ENCODE results near the gene MYO1B.

Gene MYO1B

DNA sequence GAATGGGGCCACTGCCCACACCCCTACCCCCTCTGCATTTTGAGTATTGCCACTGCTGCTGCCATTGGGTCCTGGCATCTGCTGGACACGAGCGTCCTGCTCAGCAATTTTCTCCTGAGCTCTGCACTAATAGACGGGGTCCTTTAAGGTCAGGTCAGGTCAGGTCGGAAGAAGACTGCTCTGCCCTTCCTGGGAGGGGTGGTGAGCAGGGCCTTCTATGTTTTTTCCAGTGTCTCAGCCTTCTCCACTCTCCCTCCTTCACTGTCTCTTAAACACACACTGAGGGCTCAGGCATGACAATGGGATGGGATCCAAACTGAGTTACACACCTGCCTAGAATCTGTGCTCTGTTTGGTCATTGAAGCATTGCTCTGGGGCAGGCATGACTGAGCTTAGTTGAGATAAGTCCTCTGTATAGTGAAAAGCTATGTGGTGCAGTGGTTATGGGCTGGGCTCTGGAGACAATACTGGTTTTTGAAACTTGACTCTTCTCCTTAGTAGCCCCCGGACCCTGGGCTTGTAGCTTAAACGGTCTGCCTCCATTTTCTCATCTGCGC, 10.6 kb downstream of the MYO1B start:
- TF ChIP-seq, protein P1, sequence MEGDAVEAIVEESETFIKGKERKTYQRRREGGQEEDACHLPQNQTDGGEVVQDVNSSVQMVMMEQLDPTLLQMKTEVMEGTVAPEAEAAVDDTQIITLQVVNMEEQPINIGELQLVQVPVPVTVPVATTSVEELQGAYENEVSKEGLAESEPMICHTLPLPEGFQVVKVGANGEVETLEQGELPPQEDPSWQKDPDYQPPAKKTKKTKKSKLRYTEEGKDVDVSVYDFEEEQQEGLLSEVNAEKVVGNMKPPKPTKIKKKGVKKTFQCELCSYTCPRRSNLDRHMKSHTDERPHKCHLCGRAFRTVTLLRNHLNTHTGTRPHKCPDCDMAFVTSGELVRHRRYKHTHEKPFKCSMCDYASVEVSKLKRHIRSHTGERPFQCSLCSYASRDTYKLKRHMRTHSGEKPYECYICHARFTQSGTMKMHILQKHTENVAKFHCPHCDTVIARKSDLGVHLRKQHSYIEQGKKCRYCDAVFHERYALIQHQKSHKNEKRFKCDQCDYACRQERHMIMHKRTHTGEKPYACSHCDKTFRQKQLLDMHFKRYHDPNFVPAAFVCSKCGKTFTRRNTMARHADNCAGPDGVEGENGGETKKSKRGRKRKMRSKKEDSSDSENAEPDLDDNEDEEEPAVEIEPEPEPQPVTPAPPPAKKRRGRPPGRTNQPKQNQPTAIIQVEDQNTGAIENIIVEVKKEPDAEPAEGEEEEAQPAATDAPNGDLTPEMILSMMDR (IDR thresholded peaks at IDR 0.05; ENCODE audit: low read depth, low read length): no peak
- no peak for DNase-seq (ENCODE audit: extremely low read depth, low read depth)

DNA sequence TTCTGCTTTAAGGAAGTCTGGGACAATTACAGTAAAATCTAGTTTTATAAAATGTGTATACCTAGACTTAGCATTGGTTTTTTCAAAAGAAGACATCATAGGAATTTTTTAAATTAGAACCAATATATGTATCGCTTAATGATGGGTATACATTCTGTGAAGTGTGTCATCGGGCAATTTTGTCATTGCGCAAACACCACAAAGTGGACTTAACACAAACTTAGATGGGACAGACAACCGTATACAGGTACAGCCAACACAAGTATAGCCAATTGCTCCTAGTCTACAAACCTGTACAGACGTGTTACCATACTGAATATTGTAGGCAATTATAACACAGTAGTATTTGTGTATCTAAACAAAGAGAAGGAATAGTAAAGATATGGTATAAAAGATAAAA, 12.7 kb downstream of the MYO1B start:
- DNase-seq (ENCODE audit: extremely low read depth, low read depth): no peak
- TF ChIP-seq, protein P1 (IDR thresholded peaks at IDR 0.05; ENCODE audit: low read depth, low read length): no peak

- TF ChIP-seq, protein P1 (IDR thresholded peaks at IDR 0.05; ENCODE audit: low read depth, low read length): no peak
- DNase-seq (ENCODE audit: extremely low read depth, low read depth): no peak
These were observed 13.8 kb downstream of the MYO1B start for GRCh38 chr2:191258996-191259395.

GRCh38 chr2:191262436-191262835, 17.2 kb downstream of the MYO1B start:
- no peak for DNase-seq (ENCODE audit: extremely low read depth, low read depth)
- TF ChIP-seq, protein P1 (IDR thresholded peaks at IDR 0.05; ENCODE audit: low read depth, low read length): no peak

GRCh38 chr2:191263050-191263449, 17.8 kb downstream of the MYO1B start:
- TF ChIP-seq, protein P1 (IDR thresholded peaks at IDR 0.05; ENCODE audit: low read depth, low read length): no peak
- no peak for DNase-seq (ENCODE audit: extremely low read depth, low read depth)

DNA sequence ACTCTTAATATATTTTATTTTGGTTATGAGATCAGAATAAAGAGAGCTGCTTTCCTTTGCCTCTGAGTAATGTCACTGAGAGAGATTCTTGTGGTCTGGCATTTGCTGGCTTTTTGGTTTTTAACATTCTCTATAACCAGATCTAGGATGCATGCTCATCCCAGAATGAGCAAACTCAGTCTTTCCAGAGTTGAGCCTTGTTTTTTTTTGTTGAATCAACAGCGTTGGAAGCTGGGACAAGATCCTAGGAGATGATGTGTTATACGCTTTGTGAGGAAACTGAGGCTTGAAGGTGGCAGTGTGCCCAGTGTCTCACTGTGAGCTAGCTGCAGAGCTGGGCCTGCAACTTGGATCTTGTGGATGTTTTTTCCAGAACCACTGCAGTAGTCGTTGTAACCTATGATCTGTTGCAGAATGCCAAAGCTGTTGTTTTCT, 19.5 kb downstream of the MYO1B start:
- no peak for DNase-seq (ENCODE audit: extremely low read depth, low read depth)
- TF ChIP-seq, protein P1 (IDR thresholded peaks at IDR 0.05; ENCODE audit: low read depth, low read length): no peak

DNA sequence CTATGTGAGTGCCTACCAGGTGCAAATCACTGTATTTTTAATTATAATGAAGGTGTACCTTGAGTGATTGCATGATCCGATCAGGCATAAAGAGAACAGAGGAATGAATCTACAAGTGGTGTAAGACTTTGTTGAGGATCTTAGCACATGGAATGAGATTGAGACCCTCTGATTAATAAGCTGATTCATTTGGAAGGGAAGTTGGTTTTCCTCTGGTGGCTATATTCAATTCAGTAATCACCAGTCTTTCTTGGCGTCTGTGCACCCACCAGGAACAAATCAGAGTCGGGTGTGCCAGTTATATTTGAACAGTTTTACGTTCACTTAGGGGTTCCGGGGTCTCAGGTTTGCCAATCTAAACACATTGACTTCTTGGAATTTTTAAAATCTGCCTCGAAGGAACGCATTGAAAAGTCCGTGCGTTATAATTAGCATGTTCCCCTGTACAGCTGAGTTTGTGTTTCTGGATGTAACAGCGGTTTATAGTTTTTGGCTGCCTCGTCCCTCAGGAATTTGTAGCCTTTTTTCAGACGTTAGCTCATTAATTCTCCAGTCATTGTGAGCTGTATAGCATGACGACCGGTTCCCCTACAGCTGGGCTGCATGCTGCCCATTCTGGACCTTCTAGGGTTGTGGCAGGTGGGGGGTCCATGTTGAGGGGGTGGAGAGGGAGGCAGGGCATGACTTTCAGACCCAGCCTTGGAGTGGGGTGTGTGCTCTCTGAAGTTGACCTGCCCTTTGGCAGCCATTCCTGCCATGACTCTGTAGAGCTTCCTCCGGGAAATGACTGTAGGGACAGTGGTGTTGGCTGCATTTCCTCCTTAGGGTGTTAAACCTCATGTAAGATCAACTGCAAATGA, 20.3 kb downstream of the MYO1B start:
- DNase-seq (ENCODE audit: extremely low read depth, low read depth): no peak
- TF ChIP-seq, protein P1 (IDR thresholded peaks at IDR 0.05; ENCODE audit: low read depth, low read length): no peak
